ENCODE results near the gene PTGDS. TPM values are rescaled to one million over a fixed set of nuclear protein-coding genes. Genes with fewer than 3 reads are reported as not detected.
"Not testable (repeated sequence)": the region's sequence is repeated elsewhere in the genome, so short reads cannot be mapped to it uniquely, and the experiment has no call there.

The PTGDS gene
- total RNA-seq, 1 donor from 2014 or later = 5.0 TPM

DNA sequence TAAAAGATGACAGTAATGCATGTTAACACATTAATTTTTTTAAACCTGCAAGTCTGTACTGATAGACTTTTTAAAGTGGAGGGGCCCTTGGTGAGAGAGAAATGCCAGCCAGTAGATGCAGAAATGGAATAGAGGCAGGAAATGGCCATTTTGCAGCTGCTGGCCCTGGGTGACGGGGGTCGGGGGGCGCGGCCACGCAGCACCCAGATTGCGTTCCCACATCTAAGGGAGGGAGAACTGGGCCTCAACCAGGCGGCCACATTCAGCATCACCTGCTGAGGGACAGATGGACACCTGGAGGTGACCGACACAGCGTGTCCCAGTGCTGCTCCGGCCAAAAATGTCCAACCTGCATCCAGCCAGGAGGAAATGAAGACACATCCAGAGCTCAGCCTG, 25.3 kb downstream of the PTGDS start:
- H3K36me3 Mint-ChIP-seq (ENCODE audit: low read depth, unreplicated experiment) = no peaks in the 10 kb centered on the region
- FAIRE-seq (no peak), DNase-seq (ENCODE audit: low read depth) (no peak)

DNA sequence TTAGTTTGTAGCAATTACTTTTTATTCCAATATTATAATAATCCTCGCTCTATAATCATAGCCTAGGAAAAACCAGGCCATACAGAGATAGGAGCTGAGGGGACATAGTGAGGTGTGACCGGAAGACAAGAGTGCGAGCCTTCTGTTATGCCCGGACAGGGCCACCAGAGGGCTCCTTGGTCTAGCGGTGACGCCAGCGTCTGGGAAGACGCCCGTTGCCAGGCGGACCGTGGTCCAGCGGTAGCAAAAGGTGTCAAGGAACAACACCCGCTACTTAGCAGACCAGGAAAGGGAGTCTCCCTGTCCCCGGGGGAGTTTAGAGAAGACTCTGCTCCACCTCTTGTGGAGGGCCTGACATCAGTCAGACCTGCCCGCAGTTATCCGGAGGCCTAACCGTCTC, 27.0 kb downstream of the PTGDS start:
- H4K20me1 ChIP-seq (ENCODE audit: insufficient read depth, low read length); H2AFZ ChIP-seq (ENCODE audit: low read depth, low read length); H3K4me1 ChIP-seq (ENCODE audit: insufficient read depth, low read length); H3K4me3 ChIP-seq (ENCODE audit: insufficient read depth, low read depth, low read length); H3K4me2 ChIP-seq (ENCODE audit: low read length); H3K9ac ChIP-seq (ENCODE audit: low read length); H3K79me2 ChIP-seq (ENCODE audit: insufficient read depth, low read length); H3K4me3 Mint-ChIP-seq (ENCODE audit: unreplicated experiment); H3K9me3 Mint-ChIP-seq (ENCODE audit: unreplicated experiment); DNase-seq (ENCODE audit: low read depth); H3K4me1 Mint-ChIP-seq (ENCODE audit: low read depth, unreplicated experiment); H3K27ac Mint-ChIP-seq (ENCODE audit: unreplicated experiment); H3K27ac ChIP-seq (ENCODE audit: low read depth, low read length); H3K27me3 Mint-ChIP-seq (ENCODE audit: low read depth, unreplicated experiment); H3K36me3 ChIP-seq (ENCODE audit: insufficient read depth, low read length); H3K36me3 Mint-ChIP-seq (ENCODE audit: low read depth, unreplicated experiment); H3K9me3 ChIP-seq (ENCODE audit: insufficient read depth, low read depth, low read length); H3K27me3 ChIP-seq (ENCODE audit: insufficient read depth, low read length); FAIRE-seq: not testable (repeated sequence)
- TF ChIP-seq, protein P1, sequence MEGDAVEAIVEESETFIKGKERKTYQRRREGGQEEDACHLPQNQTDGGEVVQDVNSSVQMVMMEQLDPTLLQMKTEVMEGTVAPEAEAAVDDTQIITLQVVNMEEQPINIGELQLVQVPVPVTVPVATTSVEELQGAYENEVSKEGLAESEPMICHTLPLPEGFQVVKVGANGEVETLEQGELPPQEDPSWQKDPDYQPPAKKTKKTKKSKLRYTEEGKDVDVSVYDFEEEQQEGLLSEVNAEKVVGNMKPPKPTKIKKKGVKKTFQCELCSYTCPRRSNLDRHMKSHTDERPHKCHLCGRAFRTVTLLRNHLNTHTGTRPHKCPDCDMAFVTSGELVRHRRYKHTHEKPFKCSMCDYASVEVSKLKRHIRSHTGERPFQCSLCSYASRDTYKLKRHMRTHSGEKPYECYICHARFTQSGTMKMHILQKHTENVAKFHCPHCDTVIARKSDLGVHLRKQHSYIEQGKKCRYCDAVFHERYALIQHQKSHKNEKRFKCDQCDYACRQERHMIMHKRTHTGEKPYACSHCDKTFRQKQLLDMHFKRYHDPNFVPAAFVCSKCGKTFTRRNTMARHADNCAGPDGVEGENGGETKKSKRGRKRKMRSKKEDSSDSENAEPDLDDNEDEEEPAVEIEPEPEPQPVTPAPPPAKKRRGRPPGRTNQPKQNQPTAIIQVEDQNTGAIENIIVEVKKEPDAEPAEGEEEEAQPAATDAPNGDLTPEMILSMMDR (IDR thresholded peaks at IDR 0.05; ENCODE audit: insufficient read depth, low read depth, low read length) = peak; percentile 4

More for the DNA sequence above, 25.3 kb downstream of the PTGDS start:
- no peak overlapping the region for H3K4me2 ChIP-seq (ENCODE audit: low read length)
- Mint-ChIP-seq H3K27ac (ENCODE audit: unreplicated experiment) (no peak overlapping the region), H3K4me1 (ENCODE audit: low read depth, unreplicated experiment) (peaks cover 11% of the 10 kb centered on the region), H3K9me3 (ENCODE audit: unreplicated experiment) (no peaks in the 10 kb centered on the region), H3K27me3 (ENCODE audit: low read depth, unreplicated experiment) (no peaks in the 10 kb centered on the region), H3K4me3 (ENCODE audit: unreplicated experiment) (no peak overlapping the region)
- H2AFZ ChIP-seq (ENCODE audit: low read depth, low read length) = no peak overlapping the region
- H3K79me2 ChIP-seq (ENCODE audit: insufficient read depth, low read length) = no peaks in the 10 kb centered on the region
- peaks cover 15% of the 10 kb centered on the region for H3K4me1 ChIP-seq (ENCODE audit: insufficient read depth, low read length)
- no peak overlapping the region for H3K9ac ChIP-seq (ENCODE audit: low read length)
- H3K4me3 ChIP-seq (ENCODE audit: insufficient read depth, low read depth, low read length) = no peak overlapping the region
- no peaks in the 10 kb centered on the region for H3K27me3 ChIP-seq (ENCODE audit: insufficient read depth, low read length)
- H3K9me3 ChIP-seq (ENCODE audit: insufficient read depth, low read depth, low read length) = no peaks in the 10 kb centered on the region
- no peaks in the 10 kb centered on the region for H3K36me3 ChIP-seq (ENCODE audit: insufficient read depth, low read length)
- no peaks in the 10 kb centered on the region for H4K20me1 ChIP-seq (ENCODE audit: insufficient read depth, low read length)
- TF ChIP-seq, protein P1 (IDR thresholded peaks at IDR 0.05; ENCODE audit: insufficient read depth, low read depth, low read length) = no peak
- TF ChIP-seq EZH2 (IDR thresholded peaks at IDR 0.05; ENCODE audit: insufficient read depth, low read length) = no peak
- H3K27ac ChIP-seq (ENCODE audit: low read depth, low read length) = no peak overlapping the region

DNA sequence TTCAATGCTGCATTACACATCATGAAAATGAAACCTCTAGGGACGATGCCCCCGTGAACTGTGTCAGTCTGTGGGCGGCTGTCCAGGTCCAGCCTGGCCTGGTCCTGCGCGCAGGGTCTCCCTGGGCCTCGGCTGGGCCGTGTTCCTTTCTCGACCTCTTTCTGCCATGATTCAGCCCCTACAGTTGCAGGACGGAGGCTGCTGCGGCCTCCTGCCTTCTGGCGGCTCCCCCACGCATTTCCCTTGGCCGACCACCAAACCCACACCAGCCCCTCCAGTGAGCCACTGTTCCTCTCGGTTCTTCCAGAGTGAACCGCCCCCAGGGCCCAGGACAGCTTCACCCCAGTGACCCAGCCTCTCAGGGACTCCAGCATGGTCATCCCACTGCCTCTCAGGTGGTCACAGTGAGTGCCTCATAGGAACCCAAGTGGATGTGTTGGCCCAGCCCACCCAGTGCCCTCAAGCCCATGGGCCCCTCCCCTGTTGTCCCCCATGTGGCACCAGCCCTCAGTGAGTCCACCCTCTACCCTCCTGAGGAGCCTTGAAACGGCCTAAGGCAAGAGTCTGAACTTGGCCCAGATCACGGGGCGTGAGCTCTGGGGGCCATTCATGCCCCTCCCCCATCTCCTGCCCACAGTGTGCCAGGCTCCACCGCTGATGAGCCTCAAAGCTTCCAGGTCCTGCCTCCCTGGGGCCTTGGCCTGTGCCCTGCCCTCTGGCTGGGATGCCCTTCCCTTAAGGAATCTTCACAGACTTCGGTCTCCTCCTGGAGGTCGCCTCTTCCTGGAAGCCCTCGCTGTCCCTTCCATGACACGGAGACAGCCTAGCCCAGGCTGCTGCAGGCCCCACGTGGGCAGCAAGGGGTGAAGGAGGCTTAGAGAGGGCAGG, 29.1 kb downstream of the PTGDS start:
- H3K27me3 Mint-ChIP-seq (ENCODE audit: low read depth, unreplicated experiment) = no peaks in the 10 kb centered on the region
- no peak overlapping the region for H3K27ac ChIP-seq (ENCODE audit: low read depth, low read length)
- H3K4me2 ChIP-seq (ENCODE audit: low read length) = no peak overlapping the region
- TF ChIP-seq EZH2 (IDR thresholded peaks at IDR 0.05; ENCODE audit: insufficient read depth, low read length) = no peak
- TF ChIP-seq, protein P1 (IDR thresholded peaks at IDR 0.05; ENCODE audit: insufficient read depth, low read depth, low read length) = no peak
- no peaks in the 10 kb centered on the region for H3K27me3 ChIP-seq (ENCODE audit: insufficient read depth, low read length)
- no peaks in the 10 kb centered on the region for H4K20me1 ChIP-seq (ENCODE audit: insufficient read depth, low read length)
- H3K9me3 Mint-ChIP-seq (ENCODE audit: unreplicated experiment) = no peaks in the 10 kb centered on the region
- peaks cover 2% of the 10 kb centered on the region for H3K36me3 Mint-ChIP-seq (ENCODE audit: low read depth, unreplicated experiment)
- H3K9me3 ChIP-seq (ENCODE audit: insufficient read depth, low read depth, low read length) = no peaks in the 10 kb centered on the region
- no peak overlapping the region for H3K4me3 Mint-ChIP-seq (ENCODE audit: unreplicated experiment)
- DNase-seq (ENCODE audit: low read depth) (peak; percentile 35), FAIRE-seq (no peak)
- no peak overlapping the region for H3K9ac ChIP-seq (ENCODE audit: low read length)
- H3K4me3 ChIP-seq (ENCODE audit: insufficient read depth, low read depth, low read length) = no peak overlapping the region
- no peak overlapping the region for H3K27ac Mint-ChIP-seq (ENCODE audit: unreplicated experiment)
- H3K4me1 Mint-ChIP-seq (ENCODE audit: low read depth, unreplicated experiment) = no peaks in the 10 kb centered on the region
- H3K4me1 ChIP-seq (ENCODE audit: insufficient read depth, low read length) = peaks cover 4% of the 10 kb centered on the region
- no peak overlapping the region for H2AFZ ChIP-seq (ENCODE audit: low read depth, low read length)
- H3K79me2 ChIP-seq (ENCODE audit: insufficient read depth, low read length) = no peaks in the 10 kb centered on the region
- H3K36me3 ChIP-seq (ENCODE audit: insufficient read depth, low read length) = no peaks in the 10 kb centered on the region
